Adipocyte (in vitro differentiated cells): ENCODE results near the gene RPS6KA5.

Experiments used
- DNase-seq: peaks from one replicate; pipeline ENCODE4 v3.0.0-alpha.2; 2015; ENCODE audit warnings: low read depth
- H3K27me3 ChIP-seq: replicated peaks from 2 replicates; pipeline ENCODE4 v1.7.0; 2013; ENCODE audit warnings: mild to moderate bottlenecking, low read length, moderate library complexity; ENCODE audit not compliant: control insufficient read depth, insufficient read depth
- H3K36me3 ChIP-seq: 2 replicates; pipeline ENCODE4 v1.7.0; 2013; ENCODE audit warnings: low read length, mild to moderate bottlenecking, moderate library complexity; ENCODE audit not compliant: control insufficient read depth, insufficient read depth, severe bottlenecking
- H3K4me1 ChIP-seq: 2 replicates; pipeline ENCODE4 v1.7.0; 2013; ENCODE audit warnings: mild to moderate bottlenecking, low read length, moderate library complexity; ENCODE audit not compliant: control insufficient read depth, insufficient read depth
- H3K4me3 ChIP-seq: 2 replicates; pipeline ENCODE4 v1.7.0; 2013; ENCODE audit warnings: mild to moderate bottlenecking, low read length, moderate library complexity
- H3K9ac ChIP-seq: 2 replicates; pipeline ENCODE4 v1.7.0; 2013; ENCODE audit warnings: mild to moderate bottlenecking, low read length, moderate library complexity
- H3K9me3 ChIP-seq: 2 replicates; pipeline ENCODE4 v1.7.0; 2013; ENCODE audit warnings: mild to moderate bottlenecking, low read length, moderate library complexity; ENCODE audit not compliant: control insufficient read depth

RPS6KA5 gene

DNA sequence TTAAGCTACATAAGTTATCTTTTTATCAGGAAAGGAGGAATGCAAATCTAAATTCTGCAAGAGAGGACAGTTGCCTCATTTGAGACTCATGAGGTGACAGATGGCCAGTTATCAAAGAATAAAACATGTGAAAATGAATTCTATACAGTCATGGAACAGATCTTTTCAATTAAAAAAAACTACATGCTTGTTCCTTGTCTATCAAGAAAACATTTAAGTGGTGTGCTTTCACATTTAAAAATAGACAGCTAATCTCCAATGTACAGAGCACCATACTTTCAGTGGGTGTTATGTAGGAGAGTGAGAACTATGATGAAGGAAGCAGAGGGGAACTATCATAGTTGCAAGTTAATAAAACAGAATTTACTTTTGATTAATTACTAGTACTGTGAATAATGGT, 167.5 kb downstream of the RPS6KA5 start:
- H3K4me1 ChIP-seq, result no peaks in the 10 kb centered on the region
- H3K36me3 ChIP-seq, result no peaks in the 10 kb centered on the region
- DNase-seq, result no peak
- no peaks in the 10 kb centered on the region for H3K27me3 ChIP-seq
- no peak overlapping the region for H3K4me3 ChIP-seq
- no peaks in the 10 kb centered on the region for H3K9me3 ChIP-seq
- H3K9ac ChIP-seq, result no peak overlapping the region

DNA sequence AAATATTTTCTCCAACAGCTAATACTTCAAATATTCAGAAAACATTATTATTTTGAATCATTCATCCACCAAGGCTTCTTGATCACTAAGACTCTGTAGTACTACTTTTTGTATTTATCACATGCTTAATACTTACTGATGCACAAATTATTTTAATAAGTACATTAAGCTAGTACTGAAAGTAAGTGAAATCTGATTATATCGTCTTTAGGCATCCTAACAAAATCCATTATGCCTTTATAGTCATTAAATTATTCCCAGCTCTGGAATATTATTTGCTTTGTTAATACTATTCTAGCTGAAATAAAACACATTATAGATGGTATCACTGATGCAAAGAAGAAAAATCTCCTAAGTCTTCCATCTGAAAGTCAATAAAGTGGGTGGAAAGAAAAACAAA, 169.1 kb downstream of the RPS6KA5 start:
- no peak for DNase-seq
- H3K4me3 ChIP-seq, result no peak overlapping the region
- no peaks in the 10 kb centered on the region for H3K4me1 ChIP-seq
- H3K9ac ChIP-seq, result no peak overlapping the region
- H3K9me3 ChIP-seq, result no peaks in the 10 kb centered on the region
- no peaks in the 10 kb centered on the region for H3K27me3 ChIP-seq
- no peaks in the 10 kb centered on the region for H3K36me3 ChIP-seq

DNA sequence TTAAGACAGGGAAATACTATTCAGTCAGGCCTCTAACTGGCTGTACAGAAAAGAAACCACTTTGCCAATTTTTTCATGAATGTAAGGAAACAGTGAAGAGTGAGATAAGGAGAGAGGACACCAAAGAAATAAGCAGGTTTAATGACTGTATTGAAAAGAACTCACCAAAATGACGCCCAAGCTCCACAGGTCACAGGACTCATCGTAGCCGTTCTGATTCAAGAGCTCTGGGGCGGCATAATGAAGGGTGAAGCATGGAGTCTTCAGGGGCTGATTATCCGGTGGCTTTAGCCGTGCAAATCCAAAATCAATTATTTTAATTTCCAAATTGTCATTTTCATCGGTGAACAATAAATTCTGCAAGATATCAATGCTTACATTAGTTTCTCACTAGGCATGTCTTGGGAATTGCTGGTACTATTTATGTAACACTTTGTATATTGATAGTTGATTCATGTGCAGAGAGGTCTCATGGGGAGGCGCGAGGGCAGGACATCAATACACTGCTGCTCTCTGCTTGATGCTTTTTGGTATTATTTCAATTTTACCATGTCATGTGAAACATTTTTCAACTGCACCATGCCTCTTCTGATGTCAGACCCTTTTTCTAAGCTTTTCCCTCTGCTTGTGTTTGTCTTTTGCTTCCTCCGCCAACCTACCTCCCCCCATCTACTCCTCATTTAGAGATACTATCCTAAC, 170.0 kb downstream of the RPS6KA5 start:
- Histone ChIP-seq H3K4me1 (no peaks in the 10 kb centered on the region), H3K9ac (no peak overlapping the region), H3K36me3 (no peaks in the 10 kb centered on the region), H3K27me3 (no peaks in the 10 kb centered on the region), H3K9me3 (no peaks in the 10 kb centered on the region), H3K4me3 (no peak overlapping the region)
- DNase-seq, result no peak

DNA sequence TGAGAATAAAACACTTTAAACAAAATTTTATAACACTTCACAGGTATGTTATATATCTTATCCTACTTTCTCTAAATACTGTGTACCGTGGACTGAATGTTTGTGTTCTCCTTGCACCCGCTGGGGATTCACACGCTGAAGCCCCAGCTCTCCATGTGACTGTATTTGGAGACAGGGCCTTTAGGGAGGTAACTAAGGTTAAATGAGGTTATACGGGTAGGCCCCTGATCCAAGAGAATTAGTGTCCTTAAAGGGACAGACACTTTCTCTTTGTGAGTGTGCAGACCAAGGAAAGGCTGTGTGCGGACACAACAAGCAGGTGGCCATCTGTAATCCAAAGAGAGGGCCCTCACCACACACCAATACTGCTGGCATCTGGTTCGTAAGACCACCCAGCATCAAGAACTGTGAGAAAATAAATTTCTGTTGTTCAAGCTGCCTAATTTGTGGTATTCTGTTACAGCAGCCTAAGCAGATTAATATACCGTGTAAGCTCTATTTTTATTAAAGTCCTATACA, 174.1 kb downstream of the RPS6KA5 start:
- Histone ChIP-seq H3K36me3 (no peaks in the 10 kb centered on the region), H3K9ac (no peak overlapping the region), H3K9me3 (peaks cover 16% of the 10 kb centered on the region), H3K4me3 (no peak overlapping the region), H3K4me1 (no peaks in the 10 kb centered on the region), H3K27me3 (no peaks in the 10 kb centered on the region)
- no peak for DNase-seq

DNA sequence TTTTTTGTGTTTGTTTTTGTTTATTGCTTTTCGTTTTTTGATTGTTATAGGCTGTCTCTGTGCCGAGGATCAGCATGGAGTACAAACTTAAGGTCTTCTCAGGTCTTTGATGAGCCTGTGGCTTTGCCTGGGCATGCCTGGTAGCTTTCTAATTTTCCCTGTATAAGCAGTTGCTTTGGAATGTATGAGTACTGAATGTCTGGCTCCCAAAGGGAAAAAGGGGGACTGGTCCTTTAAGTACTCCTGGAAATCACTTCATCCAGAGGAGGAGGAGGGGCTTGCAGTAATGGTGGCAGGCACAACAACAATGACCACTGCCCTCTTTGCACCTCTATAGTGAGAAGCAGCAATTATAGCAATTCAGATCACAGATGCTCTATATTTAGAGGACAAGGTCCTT, 176.7 kb downstream of the RPS6KA5 start:
- Histone ChIP-seq H3K4me3 (no peak overlapping the region), H3K36me3 (no peaks in the 10 kb centered on the region), H3K4me1 (no peaks in the 10 kb centered on the region), H3K27me3 (no peaks in the 10 kb centered on the region), H3K9ac (no peak overlapping the region), H3K9me3 (peaks cover 16% of the 10 kb centered on the region)
- no peak for DNase-seq

DNA sequence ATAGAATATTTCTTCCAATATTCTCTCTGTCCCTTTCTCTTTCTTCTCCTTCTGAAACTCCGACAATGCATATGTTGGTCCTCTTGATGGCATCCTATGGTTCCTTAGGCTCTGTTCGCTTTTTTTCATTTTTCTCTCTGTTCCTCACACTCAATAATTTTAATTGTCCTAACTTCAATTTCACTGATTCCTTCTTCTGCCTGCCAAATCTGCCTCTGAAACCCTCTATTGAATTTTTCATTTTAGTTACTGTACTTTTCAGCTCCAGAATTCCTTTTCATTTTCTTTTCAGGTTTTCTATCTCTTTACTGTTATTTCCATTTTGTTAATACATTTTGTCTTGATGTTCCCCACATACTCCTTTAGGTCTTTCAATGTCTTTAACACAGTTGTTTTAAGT, 177.2 kb downstream of the RPS6KA5 start:
- Histone ChIP-seq H3K9ac (no peak overlapping the region), H3K4me3 (no peak overlapping the region), H3K27me3 (no peaks in the 10 kb centered on the region), H3K4me1 (no peaks in the 10 kb centered on the region), H3K36me3 (no peaks in the 10 kb centered on the region), H3K9me3 (peaks cover 16% of the 10 kb centered on the region)
- DNase-seq, result no peak

DNA sequence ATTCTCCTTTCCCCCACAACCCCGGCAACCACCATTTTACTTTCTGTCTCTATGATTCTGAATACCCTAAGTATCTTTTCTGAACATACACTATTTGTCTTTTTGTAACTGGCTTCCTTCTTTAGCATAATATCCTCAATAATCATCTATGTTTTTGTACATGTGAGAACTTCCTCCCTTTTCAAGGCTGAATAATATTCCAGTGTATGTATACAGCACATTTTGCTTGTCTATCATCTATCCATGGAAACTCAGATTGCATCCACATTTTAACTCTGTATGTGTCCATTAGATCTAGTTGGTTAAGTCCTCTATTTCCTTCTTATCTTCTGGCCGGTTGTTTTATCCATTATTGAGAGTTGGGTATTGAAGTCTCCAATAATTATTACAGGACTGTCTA, 180.2 kb downstream of the RPS6KA5 start:
- H3K4me1 ChIP-seq, result no peaks in the 10 kb centered on the region
- H3K36me3 ChIP-seq, result no peaks in the 10 kb centered on the region
- peaks cover 16% of the 10 kb centered on the region for H3K9me3 ChIP-seq
- H3K27me3 ChIP-seq, result no peaks in the 10 kb centered on the region
- H3K4me3 ChIP-seq, result no peak overlapping the region
- no peak overlapping the region for H3K9ac ChIP-seq
- no peak for DNase-seq

DNA sequence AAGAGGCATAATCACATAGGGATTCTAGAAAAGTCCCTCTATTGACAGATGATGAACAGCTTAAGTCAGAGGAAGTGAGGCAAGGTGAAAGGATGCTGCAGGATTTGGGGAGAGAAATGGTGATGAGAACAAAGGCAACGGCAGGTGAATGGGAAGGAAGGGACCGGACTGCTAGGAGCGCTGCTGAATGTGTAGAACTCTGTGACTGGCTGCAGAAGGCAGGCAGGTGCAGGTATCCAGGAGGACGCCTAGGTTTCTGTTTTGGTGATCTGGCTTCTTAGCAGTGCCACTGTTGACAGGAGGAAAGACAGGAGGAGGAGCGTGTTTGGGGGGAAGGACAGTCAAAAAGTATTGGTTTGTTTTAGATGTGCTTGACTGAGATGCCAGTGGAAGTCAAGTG, 185.8 kb downstream of the RPS6KA5 start:
- Histone ChIP-seq H3K27me3 (no peaks in the 10 kb centered on the region), H3K9me3 (no peaks in the 10 kb centered on the region), H3K36me3 (no peaks in the 10 kb centered on the region), H3K4me1 (no peaks in the 10 kb centered on the region), H3K4me3 (no peak overlapping the region), H3K9ac (no peak overlapping the region)
- no peak for DNase-seq

DNA sequence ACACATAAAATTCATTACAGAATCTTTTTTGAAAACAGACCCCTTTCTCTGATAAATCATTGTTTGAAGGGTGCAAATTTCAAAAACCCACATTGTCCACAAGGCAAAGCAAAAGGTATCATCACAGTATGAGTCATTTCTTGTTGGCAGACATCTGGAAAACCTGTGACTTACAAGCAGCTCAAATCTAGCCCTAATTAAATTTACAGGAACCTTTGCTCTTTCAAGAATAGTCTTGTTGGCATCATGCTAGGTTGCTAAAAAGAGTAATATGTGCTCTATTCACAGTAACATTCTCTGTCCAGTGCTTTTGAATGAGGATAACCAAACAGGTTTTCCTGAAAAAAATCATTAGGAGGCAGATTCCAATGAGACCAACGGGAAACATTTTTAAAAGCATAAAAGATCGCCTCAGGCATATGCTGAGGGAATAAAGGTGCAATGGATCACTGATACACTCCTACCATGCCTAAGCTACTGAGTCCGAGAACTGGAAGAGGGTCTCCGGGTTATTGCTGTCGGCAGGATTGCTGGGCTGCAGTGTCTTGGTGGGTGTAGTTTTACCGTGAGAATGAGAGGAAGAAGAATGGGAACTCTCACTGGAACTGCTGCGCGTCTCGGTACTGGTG, 188.7 kb downstream of the RPS6KA5 start:
- no peak overlapping the region for H3K4me3 ChIP-seq
- H3K36me3 ChIP-seq, result no peaks in the 10 kb centered on the region
- H3K9ac ChIP-seq, result no peak overlapping the region
- no peaks in the 10 kb centered on the region for H3K9me3 ChIP-seq
- no peaks in the 10 kb centered on the region for H3K4me1 ChIP-seq
- no peaks in the 10 kb centered on the region for H3K27me3 ChIP-seq
- DNase-seq, result peak; percentile 41

DNA sequence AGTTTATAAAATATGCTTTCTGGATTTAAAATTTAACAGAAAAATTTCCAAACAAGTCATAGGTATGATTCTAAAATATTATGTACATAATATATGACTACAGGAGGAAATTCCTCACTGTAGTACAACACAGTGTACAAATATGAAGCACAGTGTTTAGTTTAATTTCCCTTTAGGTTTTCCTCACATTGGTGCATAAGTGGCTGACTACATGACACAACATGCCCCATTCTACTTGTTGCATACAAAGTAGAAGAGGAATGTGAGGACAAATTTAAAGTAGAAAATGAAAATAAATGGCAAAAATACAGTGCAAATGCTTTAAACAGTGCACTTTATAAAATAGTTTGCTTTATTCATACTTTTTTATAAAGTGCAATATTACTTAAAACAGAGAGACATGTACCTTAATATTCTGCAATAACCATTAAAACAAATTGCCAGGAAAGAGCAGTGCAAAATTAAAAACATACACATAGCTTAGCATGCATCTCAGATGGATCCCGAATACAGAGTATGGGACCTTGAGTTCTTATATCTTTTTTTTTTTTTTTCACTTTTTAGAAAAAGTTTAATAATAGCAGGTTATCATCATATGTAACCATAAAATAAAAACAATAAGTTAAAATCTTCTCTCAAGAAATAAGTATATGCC, 189.4 kb downstream of the RPS6KA5 start:
- no peaks in the 10 kb centered on the region for H3K9me3 ChIP-seq
- no peaks in the 10 kb centered on the region for H3K27me3 ChIP-seq
- H3K36me3 ChIP-seq, result no peaks in the 10 kb centered on the region
- no peak overlapping the region for H3K4me3 ChIP-seq
- H3K4me1 ChIP-seq, result no peaks in the 10 kb centered on the region
- peak; percentile 25 for DNase-seq
- no peak overlapping the region for H3K9ac ChIP-seq

DNA sequence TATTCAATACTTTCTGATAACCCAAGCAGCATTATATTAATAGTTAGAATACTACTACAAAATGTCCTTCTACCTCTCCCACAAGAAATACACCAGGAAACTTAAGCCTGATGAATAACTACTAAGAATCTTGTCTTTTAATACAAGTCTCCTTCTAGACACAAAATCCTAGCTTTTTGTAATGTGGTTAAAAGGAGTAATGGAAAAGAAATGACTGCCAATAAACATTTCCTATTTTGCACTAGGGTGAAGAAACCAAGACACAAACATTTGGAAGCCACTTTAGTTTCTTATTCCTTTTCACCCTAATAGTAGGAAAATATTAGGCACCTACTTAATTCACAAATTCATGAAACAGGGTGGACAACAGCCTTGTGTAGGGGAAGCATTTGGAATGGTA, 192.9 kb downstream of the RPS6KA5 start:
- DNase-seq, result no peak
- H3K4me3 ChIP-seq, result no peak overlapping the region
- H3K9ac ChIP-seq, result no peak overlapping the region
- no peaks in the 10 kb centered on the region for H3K27me3 ChIP-seq
- no peaks in the 10 kb centered on the region for H3K36me3 ChIP-seq
- H3K4me1 ChIP-seq, result no peaks in the 10 kb centered on the region
- no peaks in the 10 kb centered on the region for H3K9me3 ChIP-seq
